ENCODE data around the gene POU5F2. TPM values are rescaled to one million over a fixed set of nuclear protein-coding genes. Genes with fewer than 3 reads are reported as not detected.

POU5F2 gene
- total and polyA plus RNA-seq, 2 donors (not counting 1 experiment from before 2014, with no cell fraction given) = 0.12 to 4.6 TPM

GRCh38 chr5:93755716-93756115 lies 14.3 kb upstream of the POU5F2 start:
- 97% methylated on average over 7 of the region's 10 CpGs for WGBS (ENCODE audit: insufficient coverage)
- DNase-seq (no peak), ATAC-seq (ENCODE audit: low read depth) (no peak)
- Mint-ChIP-seq H3K27ac (no peak overlapping the region), H3K27me3 (no peaks in the 10 kb centered on the region), H3K4me3 (no peak overlapping the region), H3K9me3 (ENCODE audit: insufficient read depth) (peaks cover 9% of the 10 kb centered on the region), H3K4me1 (peaks cover 5% of the 10 kb centered on the region)
- H3K27ac ChIP-seq (ENCODE audit: low read length in 2 of 2) = no peak overlapping the region
- ChIA-PET CTCF (no interaction called here), POLR2A (no interaction called here)
- TF ChIP-seq EZH2 (IDR thresholded peaks at IDR 0.05; ENCODE audit: borderline replicate concordance, insufficient read depth, low read depth, low read length, poor library complexity, severe bottlenecking) (no peak), CTCF (IDR thresholded peaks at IDR 0.05) (no peak)
- peaks cover 0 to 9% (median 0%) of the 10 kb centered on the region in 3 donors for H3K9me3 ChIP-seq (ENCODE audit: control extremely low read depth in 1 of 3, control insufficient read depth in 2 of 3, insufficient read depth in 1 of 3, low read length in 2 of 3)
- no peaks in the 10 kb centered on the region for H3K79me2 ChIP-seq (ENCODE audit: control insufficient read depth, insufficient read depth, low read length)
- H3K27me3 ChIP-seq (replicated peaks in 1 of 4; ENCODE audit: control extremely low read depth in 1 of 4, control insufficient read depth in 3 of 4, insufficient read depth in 4 of 4, low read length in 3 of 4) = no peaks in the 10 kb centered on the region
- no peak overlapping the region for H3K9ac ChIP-seq (ENCODE audit: low read length)
- no peaks in the 10 kb centered on the region for H3K36me3 ChIP-seq (replicated peaks in 1 of 2; ENCODE audit: control extremely low read depth in 1 of 2, control insufficient read depth in 1 of 2, extremely low read depth in 1 of 2, insufficient read depth in 2 of 2, low read length in 1 of 2)
- H4K20me1 ChIP-seq (ENCODE audit: control insufficient read depth, insufficient read depth, low read length, poor library complexity, severe bottlenecking) = no peaks in the 10 kb centered on the region
- H3K4me3 ChIP-seq (ENCODE audit: control extremely low read depth in 1 of 5, extremely low read depth in 1 of 5, insufficient read depth in 1 of 5, low read depth in 2 of 5, low read length in 4 of 5) = no peak overlapping the region
- no peak overlapping the region for H2AFZ ChIP-seq (ENCODE audit: insufficient read depth, low read depth, low read length, poor library complexity, severe bottlenecking)
- no peaks in the 10 kb centered on the region for H3K4me1 ChIP-seq (ENCODE audit: control insufficient read depth in 2 of 2, insufficient read depth in 2 of 2, low read length in 2 of 2)
- H3K4me2 ChIP-seq (replicated peaks; ENCODE audit: low read depth, low read length, poor library complexity, severe bottlenecking) = no peak overlapping the region
- intact Hi-C loops (cut with micrococcal nuclease) = no loop called here

GRCh38 chr5:93748875-93749397 lies 7.5 kb upstream of the POU5F2 start:
- H3K4me1 Mint-ChIP-seq = no peaks in the 10 kb centered on the region
- Histone ChIP-seq H3K27ac (ENCODE audit: low read length in 2 of 2) (no peak overlapping the region), H3K4me1 (ENCODE audit: control insufficient read depth in 2 of 2, insufficient read depth in 2 of 2, low read length in 2 of 2) (no peaks in the 10 kb centered on the region), H2AFZ (ENCODE audit: insufficient read depth, low read depth, low read length, poor library complexity, severe bottlenecking) (no peak overlapping the region), H3K27me3 (replicated peaks in 1 of 4; ENCODE audit: control extremely low read depth in 1 of 4, control insufficient read depth in 3 of 4, insufficient read depth in 4 of 4, low read length in 3 of 4) (no peaks in the 10 kb centered on the region), H3K9me3 (ENCODE audit: control extremely low read depth in 1 of 3, control insufficient read depth in 2 of 3, insufficient read depth in 1 of 3, low read length in 2 of 3) (no peaks in the 10 kb centered on the region), H3K4me3 (ENCODE audit: control extremely low read depth in 1 of 5, extremely low read depth in 1 of 5, insufficient read depth in 1 of 5, low read depth in 2 of 5, low read length in 4 of 5) (no peak overlapping the region), H3K79me2 (ENCODE audit: control insufficient read depth, insufficient read depth, low read length) (no peaks in the 10 kb centered on the region), H3K36me3 (replicated peaks in 1 of 2; ENCODE audit: control extremely low read depth in 1 of 2, control insufficient read depth in 1 of 2, extremely low read depth in 1 of 2, insufficient read depth in 2 of 2, low read length in 1 of 2) (no peaks in the 10 kb centered on the region), H3K9ac (ENCODE audit: low read length) (no peak overlapping the region), H3K4me2 (replicated peaks; ENCODE audit: low read depth, low read length, poor library complexity, severe bottlenecking) (no peak overlapping the region), H4K20me1 (ENCODE audit: control insufficient read depth, insufficient read depth, low read length, poor library complexity, severe bottlenecking) (no peaks in the 10 kb centered on the region)
- intact Hi-C loops (cut with micrococcal nuclease) = no loop called here
- no peak overlapping the region for H3K4me3 Mint-ChIP-seq
- no peak overlapping the region for H3K27ac Mint-ChIP-seq
- TF ChIP-seq EZH2 (IDR thresholded peaks at IDR 0.05; ENCODE audit: borderline replicate concordance, insufficient read depth, low read depth, low read length, poor library complexity, severe bottlenecking) (no peak), CTCF (IDR thresholded peaks at IDR 0.05) (no peak)
- H3K9me3 Mint-ChIP-seq (ENCODE audit: insufficient read depth) = no peaks in the 10 kb centered on the region
- no peaks in the 10 kb centered on the region for H3K27me3 Mint-ChIP-seq
- ATAC-seq (ENCODE audit: low read depth) (no peak), DNase-seq (no peak)
- CTCF ChIA-PET = no interaction called here
- no CpG with 5 or more reads among the region's 1 CpG for WGBS (ENCODE audit: insufficient coverage)
- POLR2A ChIA-PET = no interaction called here

All from B cell (primary cell).